ENCODE results near the gene SLC41A2. TPM values are rescaled to one million over a fixed set of nuclear protein-coding genes. Genes with fewer than 3 reads are reported as not detected.

Gene SLC41A2
- total and polyA plus RNA-seq, 4 donors: 7.7 to 235 (median 25.2) TPM

- WGBS: 84% methylated on average over 2 of the region's 2 CpGs
- no peaks in the 10 kb centered on the region for H3K9me3 ChIP-seq (ENCODE audit: control insufficient read depth in 4 of 4, low read length in 3 of 4)
- TF ChIP-seq MAX (IDR thresholded peaks at IDR 0.05): no peak
- no peak for TF ChIP-seq EGR1 (IDR thresholded peaks at IDR 0.05; ENCODE audit: low read depth in 2 of 2)
- no peak for TF ChIP-seq RXRA (IDR thresholded peaks at IDR 0.05)
- TF ChIP-seq TAF1 (conservative IDR thresholded peaks at IDR 0.05): no peak
- no peak for TF ChIP-seq GABPA (IDR thresholded peaks at IDR 0.05 in 1 of 2, conservative IDR thresholded peaks at IDR 0.05 in 1 of 2)
- no peak for TF ChIP-seq ZBTB33 (IDR thresholded peaks at IDR 0.05)
- no peak for TF ChIP-seq FOXA2 (IDR thresholded peaks at IDR 0.05)
- TF ChIP-seq REST (IDR thresholded peaks at IDR 0.05): no peak
- TF ChIP-seq RAD21 (IDR thresholded peaks at IDR 0.05): no peak
- TF ChIP-seq HNF4G (IDR thresholded peaks at IDR 0.05): no peak
- TF ChIP-seq FOXA1 (IDR thresholded peaks at IDR 0.05): no peak
- TF ChIP-seq ATF3 (IDR thresholded peaks at IDR 0.05): no peak
- TF ChIP-seq JUND (IDR thresholded peaks at IDR 0.05): no peak
- TF ChIP-seq HNF4A (conservative IDR thresholded peaks at IDR 0.05): no peak
- TF ChIP-seq NR2F2 (IDR thresholded peaks at IDR 0.05): no peak
- no peak for TF ChIP-seq YY1 (IDR thresholded peaks at IDR 0.05)
- TF ChIP-seq CTCF (IDR thresholded peaks at IDR 0.05; ENCODE audit: low read depth, low read length, missing input control): no peak
- no peak for TF ChIP-seq SP1 (IDR thresholded peaks at IDR 0.05)
Measured at GRCh38 chr12:104964856-104965205, 6.7 kb upstream of the SLC41A2 start.

More at GRCh38 chr12:104964856-104965205, 6.7 kb upstream of the SLC41A2 start:
- Histone ChIP-seq H3K9ac (ENCODE audit: low read depth in 1 of 2, low read length in 2 of 2) (no peak overlapping the region), H3K4me3 (ENCODE audit: low read depth in 1 of 3, low read length in 3 of 3) (no peak overlapping the region), H3K4me1 (ENCODE audit: control insufficient read depth in 4 of 4, insufficient read depth in 4 of 4, low read length in 3 of 4) (peaks cover 0 to 4% (median 2%) of the 10 kb centered on the region in 4 donors), H3K27ac (ENCODE audit: low read depth in 1 of 2, low read length in 2 of 2) (no peak overlapping the region), H3K36me3 (ENCODE audit: control insufficient read depth in 4 of 4, insufficient read depth in 3 of 4, low read depth in 1 of 4, low read length in 3 of 4) (no peaks in the 10 kb centered on the region), H3K27me3 (ENCODE audit: control insufficient read depth in 4 of 4, insufficient read depth in 4 of 4, low read length in 3 of 4) (no peaks in the 10 kb centered on the region)
- no peak for DNase-seq (ENCODE audit: low spot score)
